ENCODE results near the gene INHBB.

GRCh38 chr2:120383191-120383590, 37.3 kb downstream of the INHBB start:
- no peak for TF ChIP-seq CTCF (IDR thresholded peaks at IDR 0.05)
- no peak for TF ChIP-seq POLR2A (IDR thresholded peaks at IDR 0.05)

Data from thyroid gland (tissue), 4 donors.